WTC11 (cell line): ENCODE measurements around the gene WDR1.

Source experiments
- CREB1 ChIP-seq: sonication (generic); formaldehyde crosslinking; IDR thresholded peaks from 2 replicates; pipeline ENCODE4 v1.8.0; 2023; ENCODE audit warnings: mild to moderate bottlenecking, missing genetic modification reagents
- RELA ChIP-seq: sonication (generic); formaldehyde crosslinking; IDR thresholded peaks from 2 replicates; pipeline ENCODE4 v1.8.1; 2022; ENCODE audit warnings: missing genetic modification reagents, mild to moderate bottlenecking, borderline replicate concordance
- TF ChIP-seq, protein P1 (sequence below): fragments of 200-600 bp; IDR thresholded peaks from 2 replicates; pipeline ENCODE4 v1.8.0; 2022; ENCODE audit warnings: antibody characterized with exemption
- TF ChIP-seq, protein P2 (sequence below): sonication (generic); formaldehyde crosslinking; IDR thresholded peaks from 2 replicates; pipeline ENCODE4 v1.8.1; 2023; ENCODE audit warnings: mild to moderate bottlenecking, missing genetic modification reagents, moderate library complexity

DNA sequence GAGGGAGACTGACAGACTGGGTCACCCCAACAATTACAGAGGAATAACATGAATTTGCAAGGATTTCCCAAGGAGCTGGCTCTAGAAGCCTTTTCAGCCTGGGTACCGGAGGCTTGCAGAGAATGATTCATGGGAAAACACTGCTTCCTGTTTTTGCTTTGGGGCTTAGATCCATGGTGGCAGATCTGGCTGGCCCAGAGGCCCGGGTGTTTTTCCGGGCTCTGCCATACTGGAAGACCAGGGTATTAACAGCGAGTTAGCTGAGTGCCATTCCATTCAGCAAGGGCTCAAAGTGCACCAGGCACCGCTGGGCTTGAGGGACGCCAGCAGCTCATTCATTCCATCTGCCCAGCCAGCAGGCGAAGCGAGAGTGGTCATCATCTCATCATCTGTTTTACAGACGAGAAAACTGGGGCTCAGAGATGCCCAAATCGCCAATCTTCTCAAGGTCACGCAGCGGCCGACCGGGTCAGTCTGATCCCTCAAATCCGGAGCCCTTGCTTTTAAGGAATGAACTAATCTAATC, 1.3 kb downstream of the WDR1 start:
- TF ChIP-seq, protein P1, sequence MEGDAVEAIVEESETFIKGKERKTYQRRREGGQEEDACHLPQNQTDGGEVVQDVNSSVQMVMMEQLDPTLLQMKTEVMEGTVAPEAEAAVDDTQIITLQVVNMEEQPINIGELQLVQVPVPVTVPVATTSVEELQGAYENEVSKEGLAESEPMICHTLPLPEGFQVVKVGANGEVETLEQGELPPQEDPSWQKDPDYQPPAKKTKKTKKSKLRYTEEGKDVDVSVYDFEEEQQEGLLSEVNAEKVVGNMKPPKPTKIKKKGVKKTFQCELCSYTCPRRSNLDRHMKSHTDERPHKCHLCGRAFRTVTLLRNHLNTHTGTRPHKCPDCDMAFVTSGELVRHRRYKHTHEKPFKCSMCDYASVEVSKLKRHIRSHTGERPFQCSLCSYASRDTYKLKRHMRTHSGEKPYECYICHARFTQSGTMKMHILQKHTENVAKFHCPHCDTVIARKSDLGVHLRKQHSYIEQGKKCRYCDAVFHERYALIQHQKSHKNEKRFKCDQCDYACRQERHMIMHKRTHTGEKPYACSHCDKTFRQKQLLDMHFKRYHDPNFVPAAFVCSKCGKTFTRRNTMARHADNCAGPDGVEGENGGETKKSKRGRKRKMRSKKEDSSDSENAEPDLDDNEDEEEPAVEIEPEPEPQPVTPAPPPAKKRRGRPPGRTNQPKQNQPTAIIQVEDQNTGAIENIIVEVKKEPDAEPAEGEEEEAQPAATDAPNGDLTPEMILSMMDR, result no peak
- TF ChIP-seq CREB1 (CRISPR knock-in tag), result no peak
- no peak for TF ChIP-seq RELA (CRISPR knock-in tag)
- TF ChIP-seq, protein P2, sequence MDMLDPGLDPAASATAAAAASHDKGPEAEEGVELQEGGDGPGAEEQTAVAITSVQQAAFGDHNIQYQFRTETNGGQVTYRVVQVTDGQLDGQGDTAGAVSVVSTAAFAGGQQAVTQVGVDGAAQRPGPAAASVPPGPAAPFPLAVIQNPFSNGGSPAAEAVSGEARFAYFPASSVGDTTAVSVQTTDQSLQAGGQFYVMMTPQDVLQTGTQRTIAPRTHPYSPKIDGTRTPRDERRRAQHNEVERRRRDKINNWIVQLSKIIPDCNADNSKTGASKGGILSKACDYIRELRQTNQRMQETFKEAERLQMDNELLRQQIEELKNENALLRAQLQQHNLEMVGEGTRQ (CRISPR knock-in tag), result no peak
